Measurements from ENCODE around the gene OR4B1.
A peak's percentile ranks its signal among the peaks of the same experiment; 100 is the strongest.
"Not testable (repeated sequence)": the region's sequence is repeated elsewhere in the genome, so short reads cannot be mapped to it uniquely, and the experiment has no call there.

OR4B1 gene

DNA sequence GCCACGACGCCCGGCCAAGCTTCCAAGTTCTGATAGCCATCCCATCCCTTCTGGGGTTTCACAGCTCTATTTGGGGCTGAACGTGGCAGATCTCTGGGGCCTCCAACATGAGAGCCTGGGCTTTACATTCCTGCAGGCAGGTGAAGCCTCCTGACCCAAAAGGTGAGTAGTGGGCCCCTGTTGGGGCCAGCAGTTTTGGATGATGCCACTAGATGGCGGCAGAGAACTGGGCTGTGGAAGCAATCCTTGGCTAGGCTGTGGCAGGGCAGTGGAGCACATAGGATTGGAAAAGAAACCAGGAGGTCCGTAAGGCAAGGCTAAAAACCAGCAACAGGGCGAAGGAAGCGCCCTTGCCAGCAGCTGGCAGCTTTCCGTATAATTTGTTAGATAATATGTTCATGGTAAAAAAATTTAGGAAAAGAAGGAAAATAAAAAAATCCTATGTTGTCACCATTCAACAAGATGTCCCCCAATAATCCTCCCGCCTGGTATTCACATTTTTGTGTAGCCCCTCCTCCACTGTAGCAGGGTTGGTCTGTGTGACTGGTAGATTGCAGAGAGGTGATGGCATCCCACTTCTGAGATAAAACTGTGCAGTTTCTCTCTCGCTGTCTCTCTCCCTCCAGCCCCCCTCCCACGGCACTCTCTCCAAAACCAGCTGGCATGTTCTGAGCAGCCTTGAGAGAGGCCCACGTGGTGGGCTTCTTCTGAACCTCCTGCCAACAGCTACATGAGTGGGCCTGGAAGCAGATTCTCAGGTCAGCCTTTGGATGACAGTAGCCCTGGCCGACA is 43.6 kb upstream of the OR4B1 start:
- TF ChIP-seq, protein P1, sequence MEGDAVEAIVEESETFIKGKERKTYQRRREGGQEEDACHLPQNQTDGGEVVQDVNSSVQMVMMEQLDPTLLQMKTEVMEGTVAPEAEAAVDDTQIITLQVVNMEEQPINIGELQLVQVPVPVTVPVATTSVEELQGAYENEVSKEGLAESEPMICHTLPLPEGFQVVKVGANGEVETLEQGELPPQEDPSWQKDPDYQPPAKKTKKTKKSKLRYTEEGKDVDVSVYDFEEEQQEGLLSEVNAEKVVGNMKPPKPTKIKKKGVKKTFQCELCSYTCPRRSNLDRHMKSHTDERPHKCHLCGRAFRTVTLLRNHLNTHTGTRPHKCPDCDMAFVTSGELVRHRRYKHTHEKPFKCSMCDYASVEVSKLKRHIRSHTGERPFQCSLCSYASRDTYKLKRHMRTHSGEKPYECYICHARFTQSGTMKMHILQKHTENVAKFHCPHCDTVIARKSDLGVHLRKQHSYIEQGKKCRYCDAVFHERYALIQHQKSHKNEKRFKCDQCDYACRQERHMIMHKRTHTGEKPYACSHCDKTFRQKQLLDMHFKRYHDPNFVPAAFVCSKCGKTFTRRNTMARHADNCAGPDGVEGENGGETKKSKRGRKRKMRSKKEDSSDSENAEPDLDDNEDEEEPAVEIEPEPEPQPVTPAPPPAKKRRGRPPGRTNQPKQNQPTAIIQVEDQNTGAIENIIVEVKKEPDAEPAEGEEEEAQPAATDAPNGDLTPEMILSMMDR (conservative IDR thresholded peaks at IDR 0.05; ENCODE audit: low read depth, low read length): peak; percentile 99
- H3K4me3 ChIP-seq (ENCODE audit: low read length): peak overlapping the region; percentile 19
- no peak for DNase-seq (ENCODE audit: low read depth)

DNA sequence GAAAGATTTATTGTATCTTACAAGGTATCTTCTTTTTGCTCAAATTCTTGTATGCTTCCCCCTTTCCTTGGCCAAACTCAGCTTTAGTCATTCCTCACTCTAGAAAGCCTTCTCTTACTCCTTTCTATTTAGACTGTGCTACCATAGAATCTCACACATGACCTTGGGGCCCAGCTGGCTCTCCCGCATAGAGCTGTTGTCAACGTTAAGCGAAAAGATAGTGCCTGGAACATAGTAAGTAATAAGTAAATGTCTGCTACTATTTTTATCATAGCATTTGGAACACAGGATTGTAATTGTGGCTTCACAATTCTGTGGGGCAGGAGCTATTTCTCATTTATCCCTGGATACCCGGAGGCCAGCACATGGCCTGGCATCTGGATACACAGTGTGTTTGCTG is 38.9 kb upstream of the OR4B1 start:
- H3K4me3 ChIP-seq (ENCODE audit: low read length): no peak overlapping the region
- no peak for DNase-seq (ENCODE audit: low read depth)
- TF ChIP-seq, protein P1 (conservative IDR thresholded peaks at IDR 0.05; ENCODE audit: low read depth, low read length): no peak

DNA sequence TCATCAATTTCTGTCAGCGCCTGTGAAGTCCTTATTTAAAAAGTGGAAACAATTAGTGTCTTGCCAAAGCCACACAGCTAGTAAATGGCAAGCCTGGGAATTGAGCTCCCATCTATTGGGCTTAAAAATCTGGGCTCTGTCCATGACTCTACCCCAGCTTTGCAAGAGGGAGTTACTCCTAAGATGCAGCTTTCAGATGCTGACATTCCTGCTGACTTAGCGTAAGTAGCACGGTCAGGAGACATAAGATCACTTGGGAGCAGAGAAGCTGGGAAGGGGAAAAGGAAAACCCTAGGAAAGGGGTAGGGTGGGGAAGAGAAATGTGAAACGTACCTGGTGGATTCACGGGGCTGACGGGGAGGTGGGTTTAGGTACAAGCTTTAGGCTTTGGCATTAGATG is 36.0 kb upstream of the OR4B1 start:
- TF ChIP-seq, protein P1 (conservative IDR thresholded peaks at IDR 0.05; ENCODE audit: low read depth, low read length): no peak

DNA sequence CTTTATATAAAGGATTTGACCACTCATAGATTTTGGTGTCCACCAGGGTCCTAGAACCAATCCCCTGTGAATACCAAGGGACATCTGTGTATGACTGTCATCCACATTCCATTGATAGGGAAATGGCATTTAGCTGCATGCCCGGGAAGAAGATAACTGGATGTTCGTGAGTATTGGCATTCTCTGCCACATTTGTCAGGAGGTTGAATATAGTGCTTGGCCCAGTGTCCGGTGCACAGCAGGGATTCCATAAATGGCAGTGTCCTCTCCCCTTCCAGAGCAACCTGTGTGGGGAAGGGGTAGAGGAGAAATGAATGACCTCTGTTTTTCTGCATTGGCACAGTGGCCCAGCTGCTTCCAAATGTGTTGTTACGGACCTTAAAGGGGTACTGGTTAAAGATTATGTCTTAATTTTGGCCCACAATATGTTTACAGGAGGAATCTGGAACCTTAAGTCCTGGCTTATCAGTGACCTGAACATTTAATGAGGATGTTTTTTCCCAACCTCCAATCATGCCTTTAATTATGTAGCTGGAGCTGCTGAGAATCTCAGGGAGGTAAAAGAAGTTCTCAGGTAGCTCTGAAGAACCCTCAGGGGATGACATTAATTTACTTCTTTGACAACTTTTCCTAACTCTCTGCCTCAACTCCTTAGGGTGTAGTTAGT is 33.6 kb upstream of the OR4B1 start:
- TF ChIP-seq, protein P1 (conservative IDR thresholded peaks at IDR 0.05; ENCODE audit: low read depth, low read length): no peak
- H3K4me3 ChIP-seq (ENCODE audit: low read length): no peak overlapping the region
- DNase-seq (ENCODE audit: low read depth): no peak

More for the DNA sequence above, 36.0 kb upstream of the OR4B1 start:
- no peak for DNase-seq (ENCODE audit: low read depth)
- no peak overlapping the region for H3K4me3 ChIP-seq (ENCODE audit: low read length)

DNA sequence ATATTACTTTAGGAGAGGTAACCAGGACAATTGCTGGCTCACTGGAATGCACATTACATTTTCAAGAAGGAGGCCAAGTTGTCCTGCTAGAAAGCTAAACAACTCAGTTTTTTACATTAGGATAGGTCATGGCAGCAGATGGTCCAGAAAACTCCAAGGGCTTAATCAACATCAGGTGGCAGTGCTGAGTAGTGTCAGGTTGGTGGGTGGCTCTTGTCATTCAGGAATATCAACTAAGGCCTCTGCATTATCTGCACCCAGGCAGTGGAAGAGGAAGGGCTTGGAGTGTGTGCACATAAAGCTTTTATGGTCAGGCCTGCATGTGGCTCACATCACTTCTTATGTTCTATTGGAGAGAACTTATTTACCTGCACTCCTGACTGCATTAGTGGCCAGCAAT is 32.2 kb upstream of the OR4B1 start:
- no peak for DNase-seq (ENCODE audit: low read depth)
- no peak overlapping the region for H3K4me3 ChIP-seq (ENCODE audit: low read length)
- TF ChIP-seq, protein P1 (conservative IDR thresholded peaks at IDR 0.05; ENCODE audit: low read depth, low read length): no peak

DNA sequence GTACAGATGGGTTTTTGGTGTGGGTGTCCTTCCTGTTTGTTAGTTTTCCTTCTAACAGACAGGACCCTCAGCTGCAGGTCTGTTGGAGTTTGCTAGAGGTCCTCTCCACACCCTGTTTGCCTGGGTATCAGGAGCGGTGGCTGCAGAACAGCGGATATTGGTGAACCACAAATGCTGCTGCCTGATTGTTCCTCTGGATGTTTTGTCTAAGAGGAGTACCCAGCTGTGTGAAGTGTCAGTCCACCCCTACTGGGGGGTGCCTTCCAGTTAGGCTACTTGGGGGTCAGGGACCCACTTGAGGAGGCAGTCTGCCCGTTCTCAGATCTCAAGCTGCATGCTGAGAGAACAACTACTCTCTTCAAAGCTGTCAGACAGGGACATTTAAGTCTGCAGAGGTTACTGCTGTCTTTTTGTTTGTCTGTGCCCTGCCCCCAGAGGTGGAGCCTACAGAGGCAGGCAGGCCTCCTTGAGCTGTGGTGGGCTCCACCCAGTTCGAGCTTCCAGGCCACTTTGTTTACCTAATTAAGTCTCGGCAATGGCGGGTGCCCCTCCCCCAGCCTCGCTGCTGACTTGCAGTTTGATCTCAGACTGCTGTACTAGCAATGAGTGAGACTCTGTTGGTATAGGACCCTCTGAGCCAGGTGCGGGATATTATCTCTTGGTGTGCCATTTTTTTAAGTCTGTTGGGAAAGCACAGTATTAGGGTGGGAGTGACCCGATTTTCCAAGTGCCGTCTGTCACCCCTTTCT is 25.5 kb upstream of the OR4B1 start:
- not testable (repeated sequence) for H3K4me3 ChIP-seq (ENCODE audit: low read length); DNase-seq (ENCODE audit: low read depth)

DNA sequence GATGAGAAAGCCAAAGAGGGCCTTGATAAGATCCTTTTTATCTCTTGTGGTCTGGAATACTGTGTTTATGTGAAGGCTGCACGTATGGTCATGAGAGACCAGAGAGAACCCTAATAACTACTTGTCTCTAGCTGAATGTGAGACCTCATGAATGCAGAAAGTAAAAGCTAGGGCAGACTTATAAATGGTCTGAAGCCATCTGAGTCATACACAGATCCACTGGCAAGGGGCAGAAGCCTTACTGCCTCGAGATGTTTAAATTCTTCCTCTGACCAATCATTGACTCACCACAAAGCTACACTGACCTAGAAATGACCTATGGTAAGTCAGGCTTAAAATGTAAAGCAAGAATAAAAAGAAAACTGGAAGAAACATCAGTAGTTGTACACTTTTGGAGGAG is 22.7 kb upstream of the OR4B1 start:
- DNase-seq (ENCODE audit: low read depth): no peak
- TF ChIP-seq, protein P1 (conservative IDR thresholded peaks at IDR 0.05; ENCODE audit: low read depth, low read length): no peak
- no peak overlapping the region for H3K4me3 ChIP-seq (ENCODE audit: low read length)

Measured in retinal pigment epithelial cell (primary cell).